A204.1 (cell line): ENCODE measurements around the gene ARL15.

ENCODE experiments used
- FAIRE-seq: peaks from 2 replicates; lab custom pipeline; 2012; peaks lifted over from hg19 to GRCh38; lab: Jason Lieb, UNC

The ARL15 gene

DNA sequence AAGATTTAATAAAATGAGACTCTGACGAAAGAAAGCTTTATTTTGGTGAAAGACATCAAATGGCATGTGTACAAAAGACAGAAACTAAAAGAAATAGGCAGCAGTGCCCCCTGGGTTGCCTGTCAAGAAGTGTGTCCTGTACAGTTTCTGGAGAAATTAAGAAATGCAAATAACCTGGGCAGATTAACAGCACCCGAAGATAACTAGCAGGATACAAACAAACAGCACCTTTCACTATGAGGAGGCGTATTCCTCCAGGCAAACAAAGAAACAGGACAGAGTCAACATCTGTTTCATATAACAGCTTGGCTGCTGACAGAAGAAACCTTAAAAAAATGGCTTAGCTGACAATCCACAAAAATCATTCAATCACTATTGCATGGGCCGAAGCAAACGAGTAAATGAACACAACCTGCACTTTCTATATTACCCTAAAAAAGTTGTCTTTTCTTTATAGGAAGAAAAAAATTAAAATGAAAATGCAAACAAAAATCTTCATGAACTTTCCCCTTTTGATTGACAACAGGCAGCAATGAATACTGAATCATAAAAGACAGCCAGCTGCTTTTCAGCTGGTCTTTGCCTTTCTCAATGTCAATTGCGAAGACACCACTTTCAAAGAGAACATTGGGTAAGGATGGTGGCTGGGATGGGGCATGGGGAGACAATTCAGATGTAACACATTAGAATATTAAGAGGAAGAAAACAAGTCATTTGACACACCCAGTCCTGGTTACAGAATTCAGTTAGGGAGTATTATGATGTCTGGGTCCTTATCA lies 162.1 kb downstream of the ARL15 start:
- no peak for FAIRE-seq

DNA sequence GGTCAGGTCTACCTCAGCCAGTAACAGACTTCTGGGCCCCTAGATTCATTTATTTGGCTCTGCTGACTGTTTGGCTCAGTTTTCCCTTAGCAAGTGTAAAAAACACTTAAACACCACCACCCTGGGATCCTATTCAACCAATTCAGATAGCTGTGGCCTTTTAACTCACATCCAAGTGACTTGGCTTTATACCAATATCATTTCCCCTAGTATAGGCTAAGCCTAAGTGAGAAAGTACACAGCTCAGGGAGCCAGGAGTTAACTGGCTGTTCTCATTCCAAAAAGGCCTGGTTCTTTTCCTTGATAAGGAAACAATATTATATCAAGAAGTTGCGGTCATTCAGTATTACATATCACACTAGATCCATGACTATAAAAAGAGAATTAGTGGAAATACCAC lies 163.5 kb downstream of the ARL15 start:
- no peak for FAIRE-seq

DNA sequence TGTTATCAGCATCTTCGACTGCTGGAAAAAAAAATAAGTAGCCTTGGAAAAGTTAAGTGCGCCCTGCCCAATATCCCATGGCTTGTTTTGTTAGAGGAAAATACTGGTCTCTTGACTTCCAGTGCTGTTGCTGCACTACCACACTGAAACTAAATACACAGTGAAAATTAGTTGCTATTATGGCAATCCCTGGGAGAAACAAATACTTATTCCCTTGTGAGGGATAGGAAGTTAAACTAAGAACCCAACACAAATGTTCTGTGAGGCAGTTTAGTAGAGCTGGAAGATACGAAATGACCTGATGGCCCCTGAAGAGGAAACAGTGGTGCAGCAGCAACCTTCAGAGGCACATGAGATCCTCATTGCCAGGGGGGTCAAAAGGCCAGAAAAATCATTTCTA lies 164.0 kb downstream of the ARL15 start:
- FAIRE-seq, result no peak

DNA sequence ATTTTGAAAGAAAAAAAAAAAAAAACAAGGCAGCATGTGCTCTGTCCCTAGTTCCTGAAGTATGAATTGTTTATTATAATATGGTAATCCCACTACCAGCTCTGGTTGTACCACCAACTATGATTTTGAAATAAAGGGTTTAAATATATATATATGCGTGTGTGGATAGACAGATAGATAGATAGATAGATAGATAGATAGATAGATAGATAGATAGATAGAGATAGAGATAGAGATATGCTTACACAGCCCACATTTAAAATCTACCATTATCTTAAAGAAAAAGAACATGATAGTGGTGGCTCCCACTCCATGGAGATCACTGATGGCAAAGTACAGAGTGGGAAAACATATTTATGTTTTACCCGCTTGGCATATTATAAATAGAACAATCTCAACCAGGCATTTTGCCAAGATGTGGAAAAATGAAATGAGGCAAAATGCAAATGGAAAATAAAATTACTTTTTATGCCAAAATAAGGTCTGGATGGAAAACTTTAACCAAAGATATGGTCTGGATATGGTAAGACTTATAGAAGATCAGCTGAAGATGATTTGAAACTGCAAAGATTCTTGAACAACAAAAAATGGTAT lies 170.0 kb downstream of the ARL15 start:
- FAIRE-seq, result no peak

DNA sequence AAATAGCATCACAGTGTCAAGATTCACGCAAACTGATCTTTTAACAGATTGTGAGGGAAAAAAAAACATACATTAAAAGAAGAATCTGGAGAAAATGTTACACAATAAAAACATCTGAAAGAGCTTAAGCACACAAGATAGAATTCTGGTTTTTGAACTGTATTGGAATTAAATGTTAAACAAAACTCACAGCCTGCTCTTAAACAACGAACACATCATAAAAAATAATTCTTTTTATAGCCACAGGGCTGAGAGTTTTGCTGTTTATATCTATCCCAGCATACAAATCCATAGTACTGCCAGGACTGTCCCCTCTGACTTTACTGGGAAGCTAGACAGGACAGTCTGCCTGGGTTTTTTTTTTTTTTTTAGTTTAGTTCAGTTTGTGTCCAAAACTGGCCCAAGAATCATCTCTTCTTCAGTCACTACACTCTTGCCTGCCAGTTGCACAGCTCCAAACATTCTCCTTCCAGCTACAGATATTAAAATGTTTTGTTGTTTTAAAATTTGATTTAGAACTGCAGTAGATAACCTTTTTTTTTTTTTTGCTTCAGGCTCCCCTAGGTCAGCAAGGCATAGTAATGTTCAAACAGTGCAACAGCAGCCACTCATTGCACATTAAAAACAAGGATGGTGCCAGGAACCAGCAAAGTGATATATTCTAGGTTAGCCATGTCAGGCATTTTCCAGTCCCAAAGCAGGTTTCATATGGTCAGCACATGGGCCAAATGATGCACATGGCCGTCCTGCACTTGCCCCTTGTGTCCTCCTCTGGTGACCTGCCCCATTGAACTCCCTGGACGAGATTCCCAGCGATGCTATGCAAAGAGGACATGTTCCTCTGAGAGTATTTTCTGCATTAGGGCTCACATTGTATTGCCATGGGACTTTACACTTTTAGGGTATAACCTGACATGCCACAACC lies 173.6 kb downstream of the ARL15 start:
- no peak for FAIRE-seq

DNA sequence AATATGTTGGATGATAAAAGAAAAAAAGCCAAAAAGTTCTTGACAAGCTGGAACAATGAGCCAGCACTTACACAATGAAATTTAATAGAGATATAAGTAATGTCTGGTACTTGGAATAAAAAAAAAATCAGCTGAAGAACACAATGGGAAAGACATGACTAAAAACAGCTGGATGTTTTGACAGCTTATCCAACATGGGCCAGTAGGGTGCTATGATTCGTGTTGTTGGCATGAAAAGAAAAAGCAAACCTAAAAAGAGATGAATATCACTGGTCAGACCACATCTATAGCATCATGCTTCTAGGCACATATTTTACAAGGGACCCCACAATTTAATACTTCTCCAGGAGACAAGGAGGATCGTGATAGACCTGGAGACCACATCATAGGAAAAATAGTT lies 175.3 kb downstream of the ARL15 start:
- no peak for FAIRE-seq

DNA sequence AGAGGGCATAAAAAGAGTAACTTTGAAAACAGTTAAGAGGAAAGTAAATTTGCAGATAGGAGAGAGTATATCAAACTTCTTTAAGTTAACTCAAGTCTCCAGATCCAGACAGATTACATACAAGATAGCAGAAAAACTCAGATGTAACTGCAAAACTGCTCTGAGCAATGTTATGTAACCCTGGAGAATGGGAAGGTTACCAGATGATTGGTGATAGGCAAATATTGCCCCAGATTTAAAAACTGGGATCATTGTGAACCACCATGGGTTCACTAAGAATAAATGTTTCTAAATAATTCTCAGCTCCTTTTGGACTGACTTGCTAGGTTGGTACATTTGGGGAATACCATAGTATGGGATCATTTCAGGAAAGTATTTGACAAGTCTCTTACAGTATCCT lies 176.5 kb downstream of the ARL15 start:
- FAIRE-seq, result no peak

DNA sequence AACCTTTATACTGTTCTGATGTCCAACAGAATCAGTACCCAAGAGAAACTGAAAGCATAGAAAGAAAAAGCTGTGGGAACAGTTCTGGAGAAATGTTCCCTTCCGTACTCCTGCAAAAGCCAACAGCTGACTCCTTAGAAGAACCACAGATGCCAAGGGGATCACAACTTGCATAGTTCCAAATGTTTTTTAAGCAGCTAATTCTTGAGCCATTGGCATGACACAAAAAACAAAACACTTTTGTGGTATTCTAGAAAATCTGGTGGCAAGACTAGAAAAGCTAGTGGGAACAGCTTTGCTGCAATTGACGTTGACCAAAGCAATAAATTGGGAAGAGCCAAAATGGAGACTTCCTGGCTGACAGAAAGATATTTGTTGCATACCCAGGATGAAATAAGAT lies 189.9 kb downstream of the ARL15 start:
- no peak for FAIRE-seq

DNA sequence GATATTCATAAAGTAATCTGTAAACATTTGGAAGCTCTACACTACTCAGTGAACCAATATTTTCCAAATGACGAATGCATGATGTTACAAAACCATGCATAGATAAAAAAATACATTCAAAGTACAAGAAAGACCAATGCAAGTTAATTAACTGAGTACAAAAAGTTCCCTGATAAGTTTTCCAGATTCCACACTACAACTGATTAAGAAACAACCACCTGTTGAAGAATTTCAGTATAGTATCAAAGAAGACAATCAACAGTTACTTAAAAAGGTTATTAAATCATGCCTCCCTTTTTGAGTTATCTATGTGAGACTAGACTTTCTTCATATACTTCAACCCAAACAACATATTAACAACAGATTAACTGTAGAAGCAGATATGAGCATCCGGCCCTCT lies 192.4 kb downstream of the ARL15 start:
- FAIRE-seq, result no peak

DNA sequence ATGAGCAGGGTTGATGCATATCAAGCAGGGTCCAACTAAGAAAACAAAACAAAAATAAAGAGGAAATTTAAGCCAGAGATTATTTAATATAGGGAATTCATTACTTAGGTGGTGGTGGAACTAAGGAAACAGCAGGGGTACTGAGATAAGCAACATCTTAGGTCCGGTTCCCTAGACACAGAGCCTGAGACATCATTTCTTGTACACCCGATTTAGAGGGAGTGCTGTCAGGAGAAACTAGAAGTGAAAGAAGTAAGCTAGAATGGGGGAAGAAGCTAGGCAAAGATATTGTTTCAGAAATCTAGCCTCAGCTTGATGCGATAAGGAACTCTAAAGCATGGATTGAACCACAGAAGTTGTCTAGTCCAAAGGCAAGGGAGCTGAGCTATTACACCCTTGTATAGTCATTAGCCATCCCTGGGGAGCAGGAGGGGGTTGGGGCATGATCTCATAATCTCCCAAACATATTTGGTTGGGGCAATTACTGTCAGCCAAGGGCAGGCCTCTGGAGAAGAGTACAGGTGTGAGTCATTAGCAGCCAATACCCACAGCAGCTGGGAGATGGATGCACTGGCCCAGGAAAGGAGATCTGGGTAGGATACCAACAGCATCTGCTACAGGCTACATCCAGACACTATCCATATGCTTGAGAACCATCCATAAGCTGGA lies 194.5 kb downstream of the ARL15 start:
- FAIRE-seq, result no peak

DNA sequence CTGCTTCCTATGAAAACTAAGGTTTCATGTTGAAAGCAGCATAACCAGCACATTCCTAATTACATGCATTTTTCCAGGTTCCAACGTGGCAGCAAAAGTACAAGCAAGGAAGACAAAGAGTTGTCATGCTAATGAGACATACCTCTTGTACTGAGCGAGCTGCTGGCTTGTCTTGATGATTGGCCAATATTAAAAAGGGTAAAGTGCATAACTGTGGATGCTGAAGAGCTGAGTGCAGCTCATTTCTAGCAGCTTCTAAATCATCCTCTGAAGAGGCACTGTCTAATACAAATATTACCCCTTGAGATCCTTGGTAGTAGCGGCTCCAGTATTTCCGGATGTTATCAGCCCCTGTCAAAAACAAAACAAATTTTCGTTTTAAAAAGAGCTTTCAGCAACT lies 197.3 kb downstream of the ARL15 start:
- FAIRE-seq, result no peak

DNA sequence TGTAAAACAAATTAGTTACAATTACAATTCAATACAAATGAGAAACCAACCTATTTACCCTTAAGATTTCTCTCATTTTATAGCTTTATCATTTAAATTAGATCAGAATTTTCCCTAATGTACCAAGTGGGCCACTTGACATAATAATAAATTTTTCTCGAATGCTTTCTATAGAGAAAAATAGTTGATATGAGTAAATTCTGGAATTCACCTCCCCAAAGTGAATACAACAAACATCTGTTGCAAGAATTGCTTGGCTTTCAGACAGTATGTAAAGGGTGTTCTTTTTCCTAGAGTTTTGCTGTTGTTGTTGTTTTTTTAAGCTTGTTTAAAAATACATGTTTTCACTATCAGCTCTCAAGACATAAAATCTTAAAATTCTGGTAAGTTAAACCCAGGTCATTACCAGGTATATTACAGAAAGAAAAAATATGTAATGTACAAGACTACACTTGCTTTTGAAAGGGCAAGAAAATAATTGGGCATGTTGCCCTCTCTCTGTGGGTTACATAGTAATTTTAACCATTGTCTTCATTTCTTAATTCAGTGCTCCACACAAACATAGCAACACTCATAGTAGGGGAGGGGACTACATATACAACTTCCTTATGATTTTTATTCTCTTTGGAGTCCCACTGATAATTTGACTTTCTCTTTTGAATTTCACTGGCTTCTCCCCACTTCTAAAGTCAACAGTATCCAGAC lies 200.6 kb downstream of the ARL15 start:
- no peak for FAIRE-seq

DNA sequence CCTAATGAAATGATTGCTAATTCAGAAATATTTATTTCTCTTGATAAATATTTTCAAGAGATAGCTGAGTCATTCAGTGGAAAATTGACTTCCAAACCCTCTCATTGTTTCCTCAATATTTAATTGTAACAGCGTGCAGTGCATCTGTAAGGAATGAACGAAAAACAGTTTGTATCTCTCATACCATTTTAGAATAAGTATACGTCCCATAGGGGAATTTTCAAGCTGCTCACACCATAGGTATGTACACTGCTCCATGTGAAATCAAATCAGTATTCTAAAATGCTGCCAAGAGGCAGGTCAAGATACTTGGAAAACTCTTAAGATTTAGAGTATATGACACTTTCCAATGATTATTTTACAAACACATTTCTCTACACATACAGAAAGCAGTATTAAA lies 202.2 kb downstream of the ARL15 start:
- no peak for FAIRE-seq

DNA sequence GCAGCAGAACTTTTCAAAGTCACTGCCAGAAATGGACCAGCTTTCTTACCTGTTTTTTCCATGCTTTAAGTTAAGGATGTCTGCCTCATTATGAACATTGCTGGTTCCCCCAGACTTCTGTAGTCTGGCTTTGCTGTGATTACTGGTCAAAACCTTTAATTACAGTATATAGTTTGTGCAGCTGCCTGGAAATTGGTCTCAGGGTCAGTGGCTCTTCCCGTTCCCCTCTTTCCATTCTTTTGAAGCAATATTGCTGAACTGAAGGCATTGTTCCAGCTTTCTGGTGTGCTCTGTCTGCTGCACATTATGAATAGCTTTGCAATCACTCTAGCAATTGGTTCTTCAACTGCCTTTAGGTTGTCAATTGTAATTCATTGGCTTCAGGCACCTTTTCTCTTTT lies 206.5 kb downstream of the ARL15 start:
- no peak for FAIRE-seq

DNA sequence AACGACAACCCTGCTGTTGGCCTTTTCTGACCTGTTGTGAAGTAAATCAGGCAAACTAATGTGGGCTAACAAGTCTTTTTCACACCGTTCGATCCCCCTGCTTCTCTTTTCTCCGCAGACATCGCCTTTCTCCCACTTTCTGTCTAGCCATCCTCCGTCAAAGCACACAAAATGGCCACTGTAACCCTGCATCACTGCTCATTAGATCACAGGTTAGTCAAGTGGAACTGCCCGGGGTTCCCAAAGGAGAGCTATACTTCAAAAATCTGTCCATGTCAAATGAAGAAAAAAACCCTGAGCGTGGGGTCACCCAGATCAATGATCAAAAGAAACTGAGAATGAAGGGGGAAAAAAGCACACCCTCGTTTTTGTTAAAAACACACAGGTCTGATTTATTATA lies 212.1 kb downstream of the ARL15 start:
- no peak for FAIRE-seq

DNA sequence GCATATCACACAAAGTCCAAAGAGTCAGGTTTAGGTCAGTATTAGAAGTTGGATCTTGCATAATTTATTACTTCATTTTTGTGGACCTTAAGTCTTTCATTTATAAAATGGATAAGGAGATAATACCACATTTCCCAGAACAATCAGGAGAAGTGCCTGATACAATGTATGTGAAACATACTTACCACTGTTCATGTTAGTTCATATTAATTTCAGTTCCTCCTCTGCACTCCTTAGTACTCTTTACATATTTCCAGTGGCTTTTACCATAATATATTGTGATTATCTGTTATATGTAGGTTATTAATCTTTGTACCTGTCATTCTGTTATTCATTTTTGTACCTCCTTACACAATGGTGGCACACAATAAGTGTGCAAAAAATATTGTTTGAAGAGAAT lies 214.4 kb downstream of the ARL15 start:
- FAIRE-seq, result no peak

DNA sequence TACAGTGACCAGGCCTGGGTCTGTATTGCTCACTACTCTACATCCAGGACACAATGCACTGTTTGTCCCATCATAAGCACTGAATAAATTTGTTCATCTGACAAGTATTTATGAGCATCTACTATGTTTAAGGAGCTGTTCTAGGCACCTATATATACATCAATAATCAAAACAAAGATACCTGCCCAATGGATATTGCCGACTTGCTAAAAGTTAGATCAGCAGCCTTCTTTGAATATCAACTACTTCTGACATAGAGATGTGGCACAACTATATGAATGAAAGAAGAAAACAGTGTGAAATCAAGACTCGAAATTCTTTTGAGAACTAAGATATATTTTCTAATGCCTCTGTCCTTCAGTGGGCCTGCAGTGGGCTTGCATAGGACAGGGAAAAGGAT lies 215.7 kb downstream of the ARL15 start:
- no peak for FAIRE-seq

DNA sequence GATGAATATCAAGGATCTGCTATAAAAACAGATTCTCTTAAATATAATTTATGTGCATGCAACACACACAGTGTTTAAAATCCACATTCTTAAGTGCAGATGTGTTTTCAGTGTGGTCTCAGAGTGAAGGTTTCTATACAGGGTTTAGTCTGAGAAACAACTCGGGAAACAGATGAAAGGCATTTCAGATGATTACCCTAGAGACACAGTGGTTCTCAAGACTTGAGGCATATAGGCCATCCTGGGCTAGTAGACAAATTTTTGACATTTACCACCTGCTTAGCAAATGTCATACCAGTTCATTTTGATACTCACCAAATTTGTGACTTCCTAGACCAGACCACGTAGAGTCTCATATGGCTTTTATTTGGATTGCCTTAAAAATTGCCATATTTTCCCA lies 216.5 kb downstream of the ARL15 start:
- no peak for FAIRE-seq

DNA sequence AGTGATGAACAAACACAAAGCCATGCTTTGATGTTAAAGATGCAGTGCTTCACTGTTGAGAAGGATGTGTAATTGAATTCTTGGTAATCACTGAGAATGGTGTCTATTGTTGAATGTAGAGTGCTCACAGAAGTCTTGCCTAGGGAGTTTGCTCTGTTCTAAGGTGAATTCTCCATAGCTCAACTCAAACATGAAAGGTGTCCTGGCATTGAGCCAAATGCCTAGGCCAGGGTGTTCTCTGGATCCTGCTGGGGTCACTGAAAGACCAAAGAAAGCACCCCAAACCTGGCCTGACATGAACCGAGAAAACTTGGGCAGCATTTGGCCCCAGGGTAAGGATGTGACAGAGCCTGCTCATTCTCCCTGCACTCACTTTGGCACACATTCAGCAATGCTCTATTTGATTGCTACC lies 217.3 kb downstream of the ARL15 start:
- no peak for FAIRE-seq

DNA sequence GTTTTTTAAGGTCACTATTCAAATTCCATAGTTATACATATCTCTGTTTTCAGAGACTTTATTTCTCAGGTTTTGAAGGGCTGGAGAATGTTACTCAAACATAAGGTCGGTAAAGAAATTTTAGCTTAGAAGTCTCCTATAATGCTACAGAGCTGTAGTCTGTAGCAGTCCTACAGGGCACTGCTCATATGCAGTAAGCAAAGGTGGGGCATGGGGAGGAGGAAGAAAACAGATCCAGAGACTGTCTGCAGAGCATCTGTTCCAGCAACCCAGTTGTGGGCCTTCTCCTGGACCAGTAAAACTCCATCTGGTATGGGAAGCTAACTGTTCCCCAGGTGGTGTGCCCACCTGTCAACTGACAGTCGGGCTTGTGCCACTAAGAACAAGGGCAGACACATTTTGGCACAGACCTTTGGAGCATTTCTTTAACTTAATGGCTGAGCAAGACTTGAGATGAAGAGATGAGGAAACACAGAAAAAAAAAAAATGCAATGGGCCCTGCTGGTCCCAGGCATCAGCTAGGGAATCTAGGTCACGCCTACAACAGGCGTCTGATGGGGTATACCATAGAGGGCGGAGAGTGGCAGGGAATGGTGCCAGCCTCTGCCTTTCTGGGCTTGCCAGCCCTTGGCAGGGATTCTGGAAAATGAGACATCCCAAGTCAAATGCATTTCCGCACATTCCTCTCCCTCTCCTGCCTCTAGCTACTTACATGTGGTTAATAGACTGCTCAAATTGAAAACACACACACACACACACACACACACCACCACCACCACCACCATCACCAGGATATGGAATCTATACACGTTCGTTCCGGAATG lies 218.9 kb downstream of the ARL15 start:
- FAIRE-seq, result no peak

DNA sequence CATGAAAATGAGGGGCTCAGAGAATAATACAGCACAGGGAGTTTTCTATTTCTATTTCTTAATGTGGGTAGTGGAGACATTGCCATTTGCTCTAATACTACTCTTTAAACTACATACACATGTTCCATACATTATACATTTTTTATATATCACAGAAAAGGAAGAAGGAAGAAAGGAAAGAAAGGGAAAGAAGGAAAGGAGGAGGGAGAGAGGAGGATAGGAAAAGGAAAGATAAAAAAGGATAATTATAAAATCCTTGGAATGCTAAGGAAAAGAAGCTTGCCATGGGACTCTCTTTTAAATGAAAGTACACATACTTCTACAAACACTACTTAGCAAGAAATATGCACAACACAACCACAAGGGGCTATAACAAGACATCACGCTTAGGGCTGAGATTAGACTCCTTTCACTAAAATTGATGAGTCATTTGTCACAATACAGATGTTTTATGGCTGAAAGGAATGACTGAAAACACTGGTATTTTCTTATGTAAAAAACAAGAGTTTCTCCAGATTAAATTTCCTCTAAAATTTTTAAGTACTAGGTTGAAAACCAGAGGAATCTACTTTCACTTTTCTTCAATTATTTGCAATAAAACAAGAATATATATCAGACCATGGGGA lies 219.8 kb downstream of the ARL15 start:
- no peak for FAIRE-seq
